Stimulated activated CD8-positive, alpha-beta memory T cell treated with anti-CD3 and anti-CD28 coated beads, Interleukin-4, amount 100 ng/mL, for 48 hours (primary cell): ENCODE results near the gene SF3B6.
A peak's percentile ranks its signal among the peaks of the same experiment; 100 is the strongest.
"Not testable (repeated sequence)": the region's sequence is repeated elsewhere in the genome, so short reads cannot be mapped to it uniquely, and the experiment has no call there.

ENCODE experiments used
- DNase-seq: peaks from one replicate; pipeline ENCODE4 v3.0.0-alpha.2; 2020

Gene SF3B6

DNA sequence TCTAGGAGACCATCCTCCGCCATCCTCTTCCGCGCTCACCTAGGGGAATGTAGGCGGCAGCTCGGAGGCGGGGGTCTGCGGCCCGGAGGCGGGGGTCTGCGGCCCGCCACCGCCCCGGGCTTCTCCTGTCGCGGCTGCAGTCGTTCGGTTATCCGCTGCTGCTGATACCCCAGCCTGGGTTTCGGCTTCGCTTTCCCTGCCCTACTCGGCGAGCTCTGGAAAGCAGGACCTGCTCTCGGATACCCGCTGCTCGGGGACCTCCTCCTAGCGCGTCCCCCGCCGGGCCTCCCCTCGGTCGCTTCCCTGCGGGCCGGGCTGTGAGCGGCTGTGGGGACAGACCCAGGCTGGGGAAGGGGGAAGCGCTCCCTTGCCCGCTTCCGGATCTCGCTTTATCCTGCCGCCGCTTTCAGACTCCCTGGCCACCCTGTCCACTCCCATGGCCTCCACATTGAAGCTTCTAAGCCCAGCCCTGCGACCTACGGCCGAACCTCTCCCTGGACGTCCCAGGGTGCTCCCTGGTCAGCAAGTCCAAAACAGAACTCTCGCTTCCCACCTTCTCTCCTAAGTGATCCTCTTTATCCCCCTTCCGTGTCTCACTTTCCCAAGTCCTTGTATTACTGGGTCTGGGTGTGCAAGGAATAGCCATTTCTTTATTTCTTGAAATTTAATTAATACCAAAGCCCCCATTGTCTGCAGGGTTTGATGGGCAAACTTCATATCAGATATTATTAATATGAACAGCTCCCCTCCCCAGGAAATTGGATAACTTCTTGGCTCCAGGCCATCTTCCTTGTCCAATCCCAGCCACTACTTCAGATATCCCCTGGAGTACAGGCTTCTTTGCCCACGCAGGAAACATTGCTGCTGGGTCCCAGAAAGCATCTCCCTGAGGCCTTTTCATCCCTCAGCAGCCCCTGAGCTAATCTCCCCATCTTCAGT, 25.8 kb downstream of the SF3B6 start:
- DNase-seq, result peak; percentile 39

DNA sequence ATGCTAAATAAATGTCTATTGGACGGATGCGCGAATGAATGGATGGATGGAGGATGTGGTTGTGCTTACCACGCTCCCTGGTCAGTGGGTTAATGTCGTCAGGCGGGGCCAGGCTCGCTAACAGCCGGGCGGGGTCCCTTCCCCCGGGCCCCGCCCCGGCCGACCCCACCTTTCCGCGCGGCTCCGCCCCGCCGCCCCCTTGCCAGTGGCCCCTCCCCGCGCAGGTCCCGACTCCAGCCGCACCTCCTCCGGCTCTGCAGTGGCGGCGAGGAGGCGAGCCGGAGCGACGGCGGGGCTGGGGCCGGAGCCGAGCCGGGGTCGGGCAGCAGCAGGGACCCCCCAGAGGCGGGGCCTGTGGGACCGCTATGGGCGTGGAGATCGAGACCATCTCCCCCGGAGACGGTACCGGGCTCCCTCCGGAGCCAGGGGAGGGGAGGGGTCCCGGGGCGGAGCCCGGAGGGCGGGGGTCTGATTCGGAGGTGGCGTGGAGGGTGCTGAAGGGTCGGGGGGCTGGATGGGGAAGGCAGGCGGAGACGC, 26.6 kb downstream of the SF3B6 start, which contains the start of gene FKBP1B:
TSS of gene FKBP1B (plus strand) at position 257 of the 537 bp plus-strand sequence. CDS start at position 366, 109 bp downstream.
- DNase-seq, result peak; percentile 80

DNA sequence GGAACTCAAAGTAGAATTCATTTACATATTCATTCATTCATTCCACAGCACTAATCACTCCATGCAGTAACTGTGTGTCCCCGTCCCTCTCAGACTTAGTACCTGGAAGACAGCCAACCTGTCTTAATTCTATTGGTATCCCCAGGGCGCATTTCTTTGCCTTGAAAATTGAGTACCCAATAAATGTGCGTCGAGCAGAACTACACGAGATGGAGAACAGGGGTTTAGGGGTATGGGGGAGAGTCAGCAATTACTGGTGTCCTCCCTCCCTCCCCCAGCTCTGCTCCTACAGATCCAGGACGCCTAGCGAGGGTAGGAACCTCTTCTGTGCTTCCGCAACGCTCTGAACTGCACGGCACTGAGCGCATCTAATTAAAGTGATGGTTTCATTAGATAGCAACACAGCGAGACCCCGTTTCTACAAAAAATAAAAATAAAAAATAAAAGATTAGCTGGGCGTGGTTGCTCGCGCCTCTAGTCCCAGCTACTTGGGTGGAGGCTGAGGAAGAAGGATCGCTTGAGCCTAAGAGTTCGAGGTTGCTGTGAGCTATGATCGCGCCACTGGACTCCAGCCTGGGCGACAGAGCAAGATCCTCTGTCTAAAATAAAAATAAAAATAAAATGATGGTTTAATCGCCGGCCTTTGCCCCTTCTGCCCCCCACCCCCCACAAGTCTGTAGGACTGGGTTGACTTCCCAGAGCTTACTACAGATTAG, 27.2 kb downstream of the SF3B6 start:
- no peak for DNase-seq

DNA sequence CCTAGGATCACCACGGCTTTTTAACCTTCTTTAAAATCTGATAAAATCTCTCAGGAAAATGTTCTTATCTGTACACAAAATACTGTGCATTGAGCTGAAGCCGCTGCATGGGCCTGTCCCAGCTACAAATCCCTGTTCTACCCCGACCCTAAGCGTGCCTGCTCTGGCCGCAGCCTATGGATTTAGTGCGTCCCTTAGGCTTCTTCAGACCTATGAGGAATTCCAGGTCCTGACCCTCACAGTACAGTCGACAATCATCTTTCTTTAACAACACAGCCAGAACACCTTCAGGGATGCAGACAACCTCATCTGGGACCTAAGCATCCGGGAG, 28.5 kb downstream of the SF3B6 start:
- no peak for DNase-seq

DNA sequence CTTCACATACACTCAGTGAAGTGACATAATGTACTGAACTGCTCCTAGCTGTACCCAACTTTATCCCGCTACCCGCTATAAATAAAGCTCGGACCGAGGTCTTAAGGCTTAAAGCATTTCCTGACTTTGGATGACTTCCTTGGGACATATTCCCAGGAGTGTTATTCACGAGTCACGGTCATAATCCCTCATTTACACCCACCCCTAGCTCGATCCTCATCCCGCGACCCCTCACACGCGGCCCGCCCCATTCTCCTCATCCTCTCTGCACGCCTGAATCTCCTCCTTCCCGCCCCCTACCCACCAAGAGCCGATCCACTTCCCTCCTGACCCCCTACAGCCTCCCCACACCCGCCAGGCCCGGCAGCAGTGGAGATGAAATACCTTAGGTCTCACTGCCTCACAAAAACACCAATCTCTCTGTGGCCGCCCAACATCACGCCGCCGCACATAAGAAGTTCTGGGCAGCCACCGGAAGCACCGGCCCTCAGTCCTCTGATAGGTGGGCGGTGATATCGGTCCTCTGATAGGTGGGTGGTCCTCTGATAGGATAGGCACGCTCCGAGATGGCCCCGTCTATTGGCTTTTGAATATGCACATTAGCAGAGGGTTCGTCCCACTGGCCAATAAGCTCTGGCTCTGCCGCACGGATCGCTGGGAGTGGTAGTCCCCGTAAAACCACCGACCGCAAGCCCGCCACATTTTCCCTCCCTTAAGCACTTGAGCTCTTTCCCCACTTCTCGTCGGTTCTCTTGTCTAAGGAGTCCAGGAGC, 29.0 kb downstream of the SF3B6 start, which contains the start of gene WDCP:
TSS of gene WDCP (minus strand) at position 462 of the 773 bp plus-strand sequence. CDS start 7,897 bp downstream, outside the sequence.
- peak; percentile 95 for DNase-seq

DNA sequence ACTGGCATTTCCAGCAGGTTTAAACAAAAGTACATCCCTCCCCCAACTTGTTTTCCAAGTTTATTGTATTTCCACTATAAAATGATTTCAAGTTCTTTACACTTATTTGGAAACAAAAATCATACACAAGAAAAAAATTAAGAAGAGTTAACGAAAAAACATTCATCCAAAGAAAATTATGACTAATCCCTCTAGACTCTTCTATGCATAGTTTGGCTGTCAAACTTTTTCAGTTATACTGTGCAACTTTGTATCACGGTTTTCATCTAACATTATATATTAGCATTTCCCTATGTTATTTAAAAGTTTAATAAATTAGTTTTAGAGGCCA, 29.6 kb downstream of the SF3B6 start:
- no peak for DNase-seq

DNA sequence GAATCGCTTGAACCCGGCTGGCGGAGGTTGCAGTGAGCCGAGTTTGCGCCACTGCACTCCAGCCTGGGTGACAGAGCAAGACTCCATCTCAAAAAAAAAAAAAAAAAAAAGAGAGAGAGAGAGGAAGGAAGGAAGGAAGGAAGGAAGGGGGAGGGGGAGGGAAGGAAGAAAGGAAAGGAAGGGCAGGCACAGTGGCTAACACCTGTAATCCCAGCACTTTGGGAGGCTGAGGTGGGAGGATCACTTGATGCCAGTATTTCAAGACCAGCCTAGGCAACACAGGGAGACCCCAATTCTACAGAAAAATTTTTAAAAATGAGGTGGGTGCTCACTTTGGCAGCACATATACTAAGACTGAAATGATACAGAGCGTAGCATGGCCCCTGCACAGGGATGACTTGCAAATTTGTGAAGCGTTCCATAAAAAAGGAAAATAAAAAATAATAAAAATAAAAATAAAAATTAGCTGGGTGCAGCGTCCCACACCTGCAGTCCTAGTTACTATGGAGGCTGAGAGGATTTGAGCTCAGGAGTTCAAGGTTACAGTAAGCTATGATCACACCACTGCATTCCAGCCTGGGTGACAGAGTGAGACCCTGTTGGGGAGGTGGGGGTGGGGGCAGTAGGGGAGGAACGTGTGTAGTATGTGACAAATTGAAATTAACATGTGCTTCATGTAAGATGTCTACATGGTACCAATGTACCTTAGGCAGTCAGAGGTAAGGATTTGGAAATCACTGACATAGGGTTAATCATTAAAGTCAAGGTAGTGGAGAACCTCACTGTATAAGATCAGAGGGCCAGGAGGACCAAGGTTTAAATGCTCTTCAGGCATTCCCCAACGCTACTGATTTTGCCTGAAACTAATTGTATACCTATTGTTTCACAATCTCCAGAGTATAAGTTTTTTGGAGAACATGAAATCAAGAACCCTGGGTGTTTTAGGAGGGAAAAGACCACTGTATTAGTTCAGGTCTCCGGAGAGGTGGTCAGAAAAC, 30.3 kb downstream of the SF3B6 start:
- DNase-seq, result no peak

DNA sequence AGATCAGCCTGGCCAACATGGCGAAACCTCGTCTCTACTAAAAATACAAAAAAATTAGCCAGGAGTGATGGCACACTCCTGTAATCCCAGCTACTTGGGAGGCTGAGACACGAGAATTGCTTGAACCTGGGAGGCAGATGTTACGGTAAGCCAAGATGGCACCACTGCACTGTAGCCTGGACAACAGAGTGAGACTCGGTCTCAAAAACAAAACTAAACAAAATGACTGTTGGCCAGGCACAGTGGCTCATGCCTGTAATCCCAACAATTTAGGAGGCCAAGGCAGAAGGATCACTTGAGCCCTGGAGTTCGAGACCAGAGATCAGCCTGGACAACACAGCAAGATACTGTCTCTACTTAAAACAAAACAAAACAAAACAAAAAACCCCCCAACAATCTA, 33.0 kb downstream of the SF3B6 start:
- DNase-seq, result not testable (repeated sequence)

DNA sequence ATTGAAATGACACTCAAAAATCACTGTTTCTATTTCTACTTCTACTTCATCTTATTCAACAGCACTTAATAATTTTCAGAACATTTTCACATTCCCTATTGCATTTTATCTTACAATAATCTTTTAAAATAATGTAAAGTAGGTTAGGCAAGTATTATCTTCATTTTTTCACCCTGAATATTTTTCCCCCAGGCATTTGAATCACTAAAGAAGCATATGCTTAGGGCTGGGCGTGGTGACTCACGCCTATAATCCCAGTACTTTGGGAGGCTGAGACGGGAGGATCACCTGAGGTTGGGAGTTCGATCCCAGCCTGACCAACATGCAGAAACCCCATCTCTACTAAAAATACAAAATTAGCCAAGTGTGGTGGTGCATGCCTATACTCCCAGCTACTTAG, 35.6 kb downstream of the SF3B6 start:
- DNase-seq, result no peak

DNA sequence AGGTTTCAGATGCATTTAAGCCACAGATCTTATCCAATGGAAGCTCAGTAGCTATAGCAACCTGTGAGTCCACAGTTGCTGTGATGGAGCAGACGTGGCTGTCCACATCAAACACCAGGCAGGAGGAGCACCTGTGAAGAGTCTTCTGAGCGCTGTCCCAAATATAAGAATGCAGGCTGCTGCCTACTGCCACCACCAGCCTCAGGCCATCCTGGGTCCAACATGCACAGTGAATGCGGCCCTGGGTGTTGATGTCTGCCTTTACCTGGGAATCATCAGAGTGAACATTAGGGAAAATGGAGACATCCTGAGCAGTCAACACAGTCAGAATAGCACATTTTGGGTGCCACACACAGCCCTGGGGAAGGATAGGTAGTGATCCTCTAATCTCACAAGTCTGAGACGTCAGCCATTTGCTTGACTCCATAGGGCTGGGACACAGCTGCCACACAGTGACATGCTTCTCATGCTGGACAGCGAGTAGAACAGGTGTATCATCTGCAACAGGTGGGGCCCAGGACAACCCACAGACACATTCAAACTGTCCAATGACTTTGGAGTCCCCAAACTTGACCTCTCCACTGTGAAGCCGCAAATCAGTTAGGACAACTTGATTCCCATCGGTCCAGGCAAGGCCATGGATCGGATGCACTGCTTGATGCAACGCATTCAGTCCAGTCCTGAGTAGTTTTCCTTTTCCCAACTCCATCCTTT, 37.2 kb downstream of the SF3B6 start:
- no peak for DNase-seq

DNA sequence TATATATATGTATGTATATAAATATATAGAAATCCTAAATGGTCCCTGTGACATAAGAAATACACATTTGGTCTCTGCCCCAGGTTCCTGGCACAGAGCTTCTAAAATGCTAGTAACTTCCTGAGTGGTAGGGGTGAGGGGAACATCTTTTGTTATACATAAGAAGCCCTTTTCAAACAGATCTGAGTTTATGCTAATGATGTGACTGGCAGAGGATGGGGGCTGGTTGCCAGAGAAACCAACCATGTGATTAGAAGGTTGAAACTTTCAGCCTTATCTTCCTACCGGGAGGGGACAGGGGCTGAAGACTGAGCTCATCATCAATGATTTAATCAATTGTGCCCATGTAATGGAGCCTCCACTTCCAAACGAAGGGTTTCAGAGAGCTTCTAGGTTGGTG, 49.9 kb downstream of the SF3B6 start:
- DNase-seq, result no peak

DNA sequence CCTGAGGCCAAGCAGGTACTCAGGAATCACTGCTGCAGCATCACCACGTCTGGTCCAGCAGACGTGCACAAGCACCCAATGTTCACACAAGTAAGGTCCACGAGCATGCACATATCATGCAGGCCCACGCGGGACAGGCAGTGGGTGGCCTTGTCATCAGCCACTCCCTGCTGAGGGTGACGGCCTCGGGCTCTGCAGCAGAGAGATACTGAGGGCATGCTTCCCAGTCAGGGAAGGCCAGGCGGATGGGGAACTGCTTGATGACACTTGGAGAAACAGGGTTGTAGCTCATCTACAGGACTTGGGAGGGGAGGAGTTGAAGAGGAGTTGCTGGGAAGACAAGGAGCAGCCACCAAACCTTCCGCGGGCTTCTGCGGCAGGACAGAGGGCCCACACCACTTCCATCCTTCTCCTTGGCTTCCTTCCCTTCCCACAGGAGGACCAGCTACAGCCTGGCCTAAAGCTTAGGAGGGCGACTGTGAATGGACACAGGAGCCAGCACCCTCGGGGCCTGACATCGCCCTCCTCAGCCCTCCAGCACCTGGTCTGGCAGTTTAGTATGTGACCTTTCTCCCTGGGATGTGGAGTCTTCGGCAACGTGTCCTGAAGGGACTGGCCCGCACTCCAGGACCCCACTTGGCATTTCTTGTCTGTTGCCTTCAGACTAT, 51.0 kb downstream of the SF3B6 start:
- no peak for DNase-seq

DNA sequence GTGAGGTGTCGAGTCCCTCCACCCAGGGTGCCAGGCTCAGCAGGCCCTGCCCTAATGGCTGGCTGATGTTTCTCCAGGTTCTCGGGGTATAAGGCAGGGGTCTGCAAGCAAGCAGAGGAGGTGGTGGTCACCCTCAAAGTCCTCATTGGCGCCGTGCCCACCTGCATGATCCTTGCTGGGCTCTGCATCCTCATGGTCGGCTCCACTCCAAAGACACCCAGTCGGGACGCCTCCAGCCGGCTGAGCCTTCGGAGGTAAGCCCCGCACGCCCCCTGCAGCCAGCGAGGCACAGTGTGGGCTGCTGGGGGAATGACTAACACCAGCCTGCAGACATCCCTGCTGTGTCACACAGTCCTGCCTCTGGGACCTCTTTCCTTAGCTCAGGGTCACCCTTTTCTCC, 52.1 kb downstream of the SF3B6 start:
- no peak for DNase-seq

DNA sequence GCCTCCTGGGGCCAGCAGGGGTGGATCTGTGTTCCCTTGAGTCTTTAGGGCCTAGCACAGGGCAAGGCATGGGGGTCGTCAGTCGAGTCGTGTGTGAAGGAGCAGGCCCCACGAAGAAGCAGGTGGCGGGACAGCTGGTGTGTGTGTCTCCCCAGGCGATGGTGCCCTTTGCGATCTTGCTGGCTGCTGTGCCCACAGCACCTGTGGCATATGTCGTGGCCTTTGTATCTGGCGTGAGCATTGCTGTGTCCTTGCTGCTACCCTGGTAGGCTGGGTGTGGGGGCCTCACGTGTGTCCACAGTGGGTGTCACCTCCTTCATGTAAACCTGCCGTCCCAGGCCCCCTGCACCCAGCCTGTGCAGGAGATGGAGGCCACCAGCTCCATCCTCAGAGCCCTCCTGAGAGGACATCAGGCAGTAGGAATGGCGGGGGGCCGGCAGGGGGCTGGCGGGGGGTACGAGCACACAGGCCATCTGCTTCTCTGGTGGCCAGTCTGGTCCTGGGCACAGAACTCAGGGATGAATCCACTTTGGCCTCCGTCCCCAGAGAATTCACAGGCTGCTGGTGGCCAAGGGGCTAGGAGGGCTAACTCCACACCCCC, 53.1 kb downstream of the SF3B6 start:
- no peak for DNase-seq

DNA sequence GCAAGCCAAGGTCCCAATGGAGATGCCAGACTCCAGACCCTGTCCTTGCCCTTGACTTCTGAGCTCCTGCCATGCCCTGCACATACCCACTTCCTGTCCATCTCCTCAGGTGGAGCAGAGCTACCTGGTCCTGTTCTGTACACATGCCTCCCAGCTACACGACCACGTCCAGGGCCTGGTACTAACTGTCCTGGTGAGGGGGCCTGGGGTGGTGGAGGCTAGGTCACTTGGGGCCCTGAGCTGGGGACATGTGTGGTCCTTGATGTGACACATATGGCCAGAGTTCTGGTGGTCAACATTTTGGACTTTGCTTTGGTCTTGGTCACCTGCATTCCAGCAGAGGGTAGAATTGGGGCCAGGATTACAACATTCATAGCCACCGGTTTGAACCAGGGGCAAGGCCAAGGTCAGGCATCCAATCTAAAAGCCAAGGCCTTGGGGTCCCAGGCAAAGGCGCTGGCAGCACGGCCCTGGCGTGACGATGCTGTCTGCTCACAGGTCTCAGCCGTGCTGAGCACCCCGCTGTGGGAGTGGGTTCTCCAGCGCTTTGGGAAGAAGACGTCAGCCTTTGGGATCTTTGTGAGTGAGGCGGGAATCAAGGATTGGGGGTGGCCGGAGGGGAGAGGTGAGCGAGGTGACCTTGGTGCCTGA, 53.7 kb downstream of the SF3B6 start:
- no peak for DNase-seq

DNA sequence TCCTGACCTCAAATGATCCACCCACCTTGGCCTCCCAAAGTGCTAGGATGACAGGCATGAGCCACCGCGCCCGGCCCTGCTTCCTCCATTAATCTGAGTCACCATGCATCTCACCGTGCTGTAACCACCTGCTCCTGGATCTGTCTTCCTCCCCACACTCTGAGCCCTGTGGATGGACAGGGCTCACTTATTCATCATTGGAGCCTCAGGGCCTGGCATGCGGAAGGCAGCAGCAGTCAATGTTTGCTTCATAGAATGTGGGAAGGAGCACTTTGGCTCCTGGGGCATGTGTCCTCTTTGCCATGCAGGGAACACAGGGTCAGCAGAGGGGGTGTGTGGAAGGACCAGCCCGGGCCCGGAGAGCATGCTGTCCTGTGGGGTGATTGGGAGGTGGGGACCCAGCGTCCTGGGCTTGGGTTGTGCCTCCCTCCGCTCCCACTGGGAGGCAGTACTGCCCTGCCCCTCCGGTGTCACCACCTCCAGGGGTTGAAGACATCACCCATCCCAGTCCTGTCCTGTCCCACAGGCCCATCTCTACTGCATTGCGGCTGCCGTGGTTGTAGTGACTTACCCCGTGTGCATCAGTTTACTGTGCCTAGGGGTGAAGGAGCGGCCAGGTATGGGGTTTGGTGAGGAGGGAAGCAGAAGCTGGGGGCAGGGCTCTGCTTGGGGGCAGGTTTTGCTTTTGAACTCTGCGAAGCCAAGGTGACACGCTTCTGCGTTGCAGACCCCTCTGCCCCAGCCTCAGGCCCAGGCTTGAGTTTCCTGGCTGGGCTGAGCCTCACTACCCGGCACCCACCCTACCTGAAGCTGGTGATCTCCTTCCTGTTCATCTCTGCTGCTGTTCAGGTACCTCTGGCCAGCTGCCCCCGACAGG, 54.8 kb downstream of the SF3B6 start:
- DNase-seq, result peak; percentile 53

DNA sequence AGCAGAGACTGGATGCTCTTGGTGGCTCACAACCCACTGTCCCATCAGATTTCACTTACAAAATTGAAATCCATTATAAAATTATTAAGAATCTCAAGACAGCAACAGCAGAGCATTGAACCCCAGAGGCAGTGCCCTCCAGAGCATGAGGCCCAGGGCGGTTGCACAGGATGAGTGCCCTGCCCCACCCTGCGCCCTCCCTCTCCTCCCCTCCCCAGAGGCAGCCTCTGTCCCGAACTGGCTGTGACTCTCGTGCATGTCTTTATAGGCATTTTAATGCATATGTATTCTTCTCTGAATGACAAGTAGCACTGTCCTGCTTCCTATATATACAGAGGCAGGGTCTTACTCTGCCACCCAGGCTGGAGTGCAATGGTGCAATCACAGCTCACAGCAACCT, 55.9 kb downstream of the SF3B6 start:
- no peak for DNase-seq

DNA sequence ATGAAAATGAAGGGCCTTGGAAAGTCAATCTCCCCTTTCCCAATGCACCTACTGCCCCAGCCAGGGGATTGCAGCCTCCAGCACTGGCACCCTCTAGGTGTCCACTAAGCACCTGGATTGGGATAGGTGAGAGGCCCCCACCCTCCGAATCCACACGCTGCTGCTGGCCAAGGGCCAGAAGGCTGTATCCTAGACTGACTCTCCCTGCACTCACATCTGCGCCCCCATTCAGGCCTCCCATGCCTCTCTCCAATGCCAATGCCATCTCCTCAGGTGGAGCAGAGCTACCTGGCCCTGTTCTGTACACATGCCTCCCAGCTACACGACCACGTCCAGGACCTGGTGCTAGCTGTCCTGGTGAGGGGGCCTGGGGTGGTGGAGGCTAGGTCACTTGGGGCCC, 56.4 kb downstream of the SF3B6 start:
- DNase-seq, result no peak

DNA sequence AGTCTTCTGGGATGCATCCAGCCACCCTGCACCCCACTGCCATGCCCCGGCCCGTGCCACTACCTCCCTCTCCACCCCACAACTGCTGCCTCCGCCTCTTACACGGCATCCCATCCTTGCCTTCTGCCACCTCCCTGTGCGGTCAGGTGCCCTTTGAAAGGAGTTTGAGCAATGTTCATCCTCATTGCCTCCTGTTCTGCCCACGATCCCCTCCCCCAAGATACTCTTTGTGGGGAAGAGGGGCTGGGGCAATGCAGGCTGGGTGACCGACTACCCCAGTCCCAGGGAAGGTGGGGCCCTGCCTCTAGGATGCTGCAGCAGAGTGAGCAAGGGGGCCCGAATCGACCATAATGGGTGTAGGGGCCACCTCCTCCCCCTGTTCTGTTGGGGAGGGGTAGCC, 57.9 kb downstream of the SF3B6 start:
- DNase-seq, result no peak
